NK-92 (cell line): ENCODE results near the gene ERICH6B.

ENCODE experiments used
- DNase-seq: peaks from one replicate; lab custom pipeline; 2025; ENCODE audit not compliant: unreplicated experiment; lab: John Stamatoyannopoulos, UW

Gene ERICH6B

GRCh38 chr13:45508776-45509175 is 106.8 kb downstream of the ERICH6B start:
- no peak for DNase-seq

GRCh38 chr13:45506811-45507210 is 108.7 kb downstream of the ERICH6B start:
- no peak for DNase-seq

DNA sequence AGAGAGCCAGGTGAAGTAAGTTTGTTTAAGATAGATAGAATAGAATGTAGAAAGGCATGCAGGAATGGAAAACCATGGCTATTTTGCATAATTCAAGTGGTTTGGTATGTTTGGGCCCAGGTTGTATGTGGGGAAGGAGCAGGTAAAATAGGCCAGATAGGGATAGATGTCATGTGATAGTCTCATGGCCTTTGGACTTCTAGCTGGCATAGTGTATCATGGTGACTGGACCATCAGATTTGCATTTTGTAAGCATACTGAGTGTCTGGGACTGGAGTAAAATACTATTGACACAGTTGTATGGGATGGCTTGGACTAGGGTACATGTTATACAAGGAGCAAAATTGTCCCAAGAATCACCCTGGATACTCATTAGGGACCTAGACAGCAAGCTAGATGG is 111.9 kb downstream of the ERICH6B start:
- no peak for DNase-seq

DNA sequence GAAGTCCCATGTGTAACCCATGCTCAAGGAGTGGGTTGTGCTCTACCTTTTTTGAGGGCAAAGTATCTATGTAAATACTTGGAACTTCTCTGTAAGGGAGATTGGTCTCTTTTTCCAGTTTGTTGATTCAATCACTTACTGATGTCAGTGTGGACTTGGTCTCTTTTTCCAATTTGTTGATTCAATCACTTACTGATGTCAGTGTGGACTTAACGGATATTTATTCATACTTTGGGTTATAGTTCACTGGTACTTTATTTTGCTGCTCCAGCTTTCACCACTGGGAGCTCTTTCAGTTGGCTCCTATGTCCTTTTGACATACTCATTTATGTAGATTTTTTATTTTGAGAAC is 114.4 kb downstream of the ERICH6B start:
- no peak for DNase-seq

- no peak for DNase-seq
These were observed 114.9 kb downstream of the ERICH6B start for GRCh38 chr13:45500492-45501174.

- no peak for DNase-seq
These were observed 118.6 kb downstream of the ERICH6B start for GRCh38 chr13:45496942-45497341.

GRCh38 chr13:45492538-45492937 is 123.0 kb downstream of the ERICH6B start:
- DNase-seq = no peak
